ENCODE results near the gene CLPX.
"Not testable (repeated sequence)": the region's sequence is repeated elsewhere in the genome, so short reads cannot be mapped to it uniquely, and the experiment has no call there.

Gene CLPX

GRCh38 chr15:65099801-65100200 lies 85.3 kb downstream of the CLPX start:
- DNase-seq, result not testable (repeated sequence)

- DNase-seq, result no peak
Measured at GRCh38 chr15:65099336-65099735, 85.8 kb downstream of the CLPX start.
